ENCODE measurements around the gene MEP1A.
"Not testable (repeated sequence)": the region's sequence is repeated elsewhere in the genome, so short reads cannot be mapped to it uniquely, and the experiment has no call there.

Gene MEP1A

DNA sequence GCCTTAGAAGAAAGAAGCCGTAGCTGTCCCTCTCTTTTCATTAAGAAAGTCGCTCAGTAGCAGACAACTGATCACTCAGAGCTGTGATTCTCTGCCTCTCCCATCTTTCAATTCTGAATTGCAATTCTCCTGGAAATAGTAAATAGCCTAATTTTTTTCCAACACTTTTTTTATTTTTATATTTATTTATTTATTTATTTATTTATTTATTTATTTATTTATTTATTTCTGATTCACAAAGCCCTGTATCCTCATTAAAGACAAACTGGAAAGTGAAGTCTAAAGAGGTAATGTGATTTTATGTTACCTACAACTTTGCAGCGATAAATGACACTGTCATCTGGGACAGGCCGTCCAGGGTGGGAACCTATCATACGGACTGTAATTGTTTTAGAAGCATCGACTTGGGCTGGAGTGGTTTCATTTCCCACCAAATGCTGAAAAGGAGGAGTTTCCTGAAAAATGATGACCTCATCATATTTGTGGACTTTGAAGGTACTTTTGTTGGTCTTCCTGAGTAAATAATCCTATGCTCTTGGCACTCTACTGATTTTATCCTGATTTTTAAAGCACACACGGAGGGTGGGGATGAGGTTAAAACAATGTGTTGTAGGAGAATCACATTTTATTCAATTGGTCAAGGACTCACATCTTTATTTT, 41.2 kb downstream of the MEP1A start:
- not testable (repeated sequence) for DNase-seq (ENCODE audit: low read depth in 2 of 2)

DNA sequence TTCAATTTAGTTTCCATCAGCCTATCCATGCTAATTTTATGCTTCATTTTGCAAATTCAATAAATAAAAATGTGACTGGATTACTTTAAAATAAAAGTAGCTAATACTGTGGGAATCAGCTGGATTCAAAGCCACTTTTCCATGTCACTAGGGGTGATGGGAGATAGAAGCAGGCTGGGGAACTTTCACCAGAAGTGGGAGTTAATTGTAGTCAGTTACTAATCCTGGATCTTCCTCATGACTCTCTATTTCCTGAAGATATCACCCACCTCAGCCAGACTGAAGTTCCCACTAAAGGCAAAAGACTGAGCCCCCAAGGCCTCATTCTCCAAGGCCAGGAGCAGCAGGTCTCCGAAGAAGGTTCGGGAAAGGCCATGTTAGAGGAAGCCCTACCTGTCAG, 41.8 kb downstream of the MEP1A start:
- not testable (repeated sequence) for DNase-seq (ENCODE audit: low read depth in 2 of 2)

DNA sequence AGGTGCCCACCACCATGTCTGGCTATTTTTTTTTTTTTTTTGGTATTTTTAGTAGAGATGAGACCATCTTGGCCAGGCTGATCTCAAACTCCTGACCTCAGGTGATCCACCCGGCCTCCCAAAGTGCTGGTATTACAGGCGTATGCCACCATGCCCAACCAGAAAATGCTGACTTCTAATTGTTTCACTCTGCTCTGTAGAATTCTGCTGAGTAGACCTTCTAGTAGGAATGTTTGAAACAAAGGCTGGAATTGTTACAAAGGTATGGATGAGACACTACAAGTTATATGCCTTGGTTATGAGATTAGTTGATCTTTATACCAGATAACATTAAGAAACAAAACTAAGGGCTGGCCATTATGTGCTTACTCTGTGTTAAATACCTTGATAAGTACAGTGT, 44.8 kb downstream of the MEP1A start:
- no peak for DNase-seq (ENCODE audit: low read depth in 2 of 2)

DNA sequence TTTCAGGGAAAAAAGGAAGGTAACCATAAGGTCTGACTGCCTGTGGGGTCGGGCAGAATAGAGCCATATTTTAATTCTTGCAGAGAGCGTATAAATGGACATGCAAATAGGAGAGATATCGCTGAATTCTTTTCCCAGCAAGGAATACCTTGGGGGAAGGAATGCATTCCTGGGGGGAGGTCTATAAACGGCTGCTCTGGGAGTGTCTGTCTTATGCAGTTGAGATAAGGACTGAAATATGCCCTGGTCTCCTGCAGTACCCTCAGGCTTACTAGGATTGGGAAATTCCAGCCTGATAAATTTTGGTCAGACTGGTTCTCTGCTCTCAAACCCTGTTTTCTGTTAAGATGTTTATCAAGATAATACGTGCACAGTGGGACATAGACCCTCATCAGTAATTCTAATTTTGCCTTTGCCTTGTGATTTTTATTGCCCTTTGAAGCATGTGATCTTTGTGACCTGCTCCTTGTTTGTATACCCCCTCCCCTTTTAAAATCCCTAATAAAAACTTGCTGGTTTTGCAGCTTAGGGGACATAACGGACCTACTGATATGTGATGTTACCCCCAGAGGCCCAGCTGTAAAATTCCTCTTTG, 49.2 kb downstream of the MEP1A start:
- DNase-seq (ENCODE audit: low read depth in 2 of 2), result not testable (repeated sequence)

DNA sequence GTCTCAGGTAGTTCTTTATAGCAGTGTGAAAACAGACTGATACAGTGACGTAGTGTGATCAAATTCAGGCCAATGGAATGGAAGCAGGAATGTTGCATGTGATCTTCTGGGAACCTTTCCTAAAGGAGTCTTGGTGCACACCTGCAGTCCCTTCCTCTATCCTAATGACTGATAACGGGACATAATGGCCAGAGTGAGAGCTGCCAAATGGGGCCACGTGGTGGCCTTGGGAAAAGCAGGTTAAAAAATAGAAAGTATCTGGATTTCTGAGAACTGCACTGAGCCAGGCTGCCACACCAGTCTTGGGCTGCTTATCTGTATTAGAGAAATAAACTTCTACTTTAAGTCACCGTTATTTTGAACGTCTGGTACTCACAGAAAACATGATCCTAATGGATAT, 51.9 kb downstream of the MEP1A start:
- DNase-seq (ENCODE audit: low read depth in 2 of 2), result no peak

DNA sequence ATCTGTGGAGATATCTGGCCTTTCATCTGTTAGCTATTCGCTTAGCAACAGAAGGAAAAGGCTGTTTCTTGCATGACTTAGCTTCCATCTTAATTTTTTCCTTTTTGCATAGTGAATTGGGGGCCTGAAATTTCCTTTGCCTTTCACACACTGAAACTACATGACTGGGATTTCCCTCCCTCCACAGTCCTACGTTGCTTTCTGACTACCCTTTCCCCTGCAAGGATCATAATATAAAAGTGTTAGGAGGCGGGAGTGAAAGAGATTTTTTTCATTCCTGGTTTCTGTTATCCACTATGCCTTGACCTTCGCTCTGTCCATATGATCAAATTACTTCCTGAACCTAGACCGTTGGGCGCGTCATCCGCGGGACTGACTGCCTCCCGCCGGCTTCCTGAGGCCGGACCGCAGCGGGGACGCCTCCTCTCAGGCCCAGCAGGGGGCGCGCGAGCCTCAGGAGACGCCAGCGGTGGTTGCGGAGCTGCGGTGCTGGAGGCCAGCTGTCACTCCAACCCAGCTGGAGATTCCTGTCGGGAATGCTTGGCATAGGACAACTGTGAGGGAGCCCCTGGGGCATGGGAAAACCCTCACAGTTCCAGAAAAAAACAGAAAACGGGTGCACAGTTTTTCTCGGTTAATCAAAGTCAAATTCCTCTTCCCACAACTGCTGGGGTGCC, 55.6 kb downstream of the MEP1A start:
- peak; percentile 3 to 10 for DNase-seq (ENCODE audit: low read depth in 2 of 2)

DNA sequence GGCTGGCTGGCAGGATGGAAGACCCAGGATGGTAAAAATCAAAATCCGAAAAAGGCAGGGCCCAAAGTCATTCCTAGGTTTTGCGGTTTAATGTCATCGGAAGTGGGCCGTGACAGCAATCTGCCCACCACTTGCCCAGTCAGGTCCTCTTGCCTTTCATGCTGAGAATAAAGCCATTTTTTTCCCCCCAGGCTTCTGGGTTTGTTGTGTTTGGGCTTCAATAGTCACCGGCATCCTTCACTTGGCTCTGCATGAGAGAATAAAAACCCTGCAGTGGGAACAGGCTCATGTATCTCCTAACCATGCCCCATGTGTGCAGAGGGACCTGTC, 56.1 kb downstream of the MEP1A start:
- no peak for DNase-seq (ENCODE audit: low read depth in 2 of 2)

DNA sequence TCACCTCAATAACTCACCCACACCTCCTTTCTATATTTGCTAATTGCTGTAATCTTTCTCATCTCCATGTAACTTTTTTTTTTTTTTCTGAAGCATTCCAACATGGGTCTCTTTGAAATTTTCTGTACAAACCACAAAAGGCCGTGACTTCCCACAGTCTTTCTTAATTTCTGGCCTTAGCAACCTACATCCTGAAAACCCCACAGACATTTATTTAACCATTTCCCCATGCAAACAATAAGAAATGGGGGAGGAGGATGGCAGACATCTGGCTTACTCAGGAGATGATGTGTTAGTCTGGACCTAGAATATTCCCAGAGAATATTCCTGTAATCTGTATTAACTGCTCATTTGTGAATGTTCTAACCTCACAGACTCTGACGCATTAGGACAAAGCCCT, 57.6 kb downstream of the MEP1A start:
- no peak for DNase-seq (ENCODE audit: low read depth in 2 of 2)

DNA sequence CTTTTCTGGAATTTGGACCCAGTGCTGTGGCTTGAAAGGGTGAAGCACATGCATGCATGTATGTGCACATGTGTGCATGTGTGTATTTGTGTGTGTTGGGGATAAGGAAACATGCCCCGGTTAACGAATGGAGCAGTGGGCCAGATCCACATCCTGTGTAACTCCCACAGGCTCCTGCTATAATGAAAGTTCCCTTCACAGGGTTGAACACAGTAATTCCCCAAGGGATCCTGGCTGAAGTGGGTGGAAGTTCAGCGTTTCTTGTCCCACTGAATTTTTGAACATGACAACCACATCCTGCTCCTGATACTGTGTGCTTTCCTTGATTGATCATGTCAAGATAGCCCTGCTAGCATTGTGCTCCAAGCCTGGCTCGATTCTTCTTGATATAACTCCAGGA, 58.4 kb downstream of the MEP1A start:
- not testable (repeated sequence) for DNase-seq (ENCODE audit: low read depth in 2 of 2)

DNA sequence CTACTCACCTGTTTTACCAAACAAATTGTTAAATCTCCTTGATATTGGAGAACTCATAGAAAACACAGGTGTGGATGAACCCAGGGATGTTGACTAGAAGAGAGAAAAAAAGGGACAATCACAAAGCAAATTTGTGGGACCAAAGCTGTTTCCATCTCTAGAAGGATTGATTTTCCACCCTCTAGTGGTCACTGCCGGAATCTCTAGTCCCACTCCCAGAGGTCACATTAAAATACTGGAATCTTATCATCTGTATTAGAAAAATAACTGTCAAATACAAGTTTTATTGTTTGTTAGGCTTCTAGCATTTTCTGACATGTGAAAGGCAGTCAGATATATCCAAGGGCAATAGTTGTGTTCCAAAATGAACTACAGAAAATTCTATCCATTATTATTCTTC, 62.8 kb downstream of the MEP1A start:
- not testable (repeated sequence) for DNase-seq (ENCODE audit: low read depth in 2 of 2)

DNA sequence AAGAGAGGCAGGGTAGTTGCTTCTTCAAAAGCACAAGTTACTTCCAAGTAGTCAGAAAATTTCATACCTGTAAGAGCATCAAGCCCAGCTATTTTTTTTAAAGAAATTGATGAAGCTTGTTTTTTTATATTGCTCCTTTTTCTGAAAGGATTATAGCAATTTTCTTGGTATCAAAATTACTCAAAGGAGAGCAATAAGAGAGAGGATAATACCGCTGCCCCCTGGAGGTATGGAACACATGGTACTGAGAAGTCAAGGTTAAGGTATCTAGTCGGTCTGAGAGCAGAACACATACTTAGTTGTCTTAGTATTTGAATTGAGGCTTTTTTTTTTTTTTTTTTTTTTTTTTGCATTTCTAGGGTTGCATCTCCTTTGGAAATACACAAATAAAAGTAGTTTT, 69.2 kb downstream of the MEP1A start:
- DNase-seq (ENCODE audit: low read depth in 2 of 2), result no peak

DNA sequence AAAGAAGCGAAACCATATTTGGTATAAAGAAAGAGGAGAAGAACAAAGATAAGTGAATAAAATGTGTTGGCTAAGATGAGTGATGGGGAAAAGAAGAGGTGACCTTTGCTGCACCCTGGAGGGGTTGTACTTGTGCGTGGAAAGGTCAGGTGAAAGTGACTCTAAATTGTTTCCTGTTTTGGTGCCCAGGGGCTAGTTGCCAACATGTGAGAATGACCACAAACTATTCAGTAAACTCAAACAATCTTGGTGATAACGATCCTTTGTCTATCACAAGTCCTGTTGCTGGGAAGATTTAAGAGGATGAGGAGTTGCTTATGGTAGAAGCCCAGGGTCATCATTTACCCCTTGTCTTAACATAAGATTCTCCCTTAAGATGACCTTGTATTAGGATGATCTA, 70.6 kb downstream of the MEP1A start:
- DNase-seq (ENCODE audit: low read depth in 2 of 2), result no peak

DNA sequence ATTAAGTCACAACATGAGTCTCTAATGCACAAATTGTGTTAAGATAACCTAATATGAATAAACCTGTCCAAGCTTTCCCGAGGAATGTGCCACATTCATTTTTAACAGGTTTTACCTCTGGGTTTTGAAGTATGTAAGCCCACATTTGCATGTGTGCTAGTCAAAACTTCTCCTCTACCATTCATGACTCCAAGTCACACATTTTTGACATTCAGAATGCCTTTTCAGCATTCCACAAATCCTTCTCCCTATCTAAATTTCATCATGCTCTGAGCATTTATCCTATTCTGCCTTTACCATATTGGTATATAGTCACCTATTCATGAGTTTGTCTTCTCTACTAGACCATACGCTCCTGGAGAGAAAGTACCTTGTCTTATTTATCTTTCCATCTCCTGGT, 72.0 kb downstream of the MEP1A start:
- DNase-seq (ENCODE audit: low read depth in 2 of 2), result no peak

DNA sequence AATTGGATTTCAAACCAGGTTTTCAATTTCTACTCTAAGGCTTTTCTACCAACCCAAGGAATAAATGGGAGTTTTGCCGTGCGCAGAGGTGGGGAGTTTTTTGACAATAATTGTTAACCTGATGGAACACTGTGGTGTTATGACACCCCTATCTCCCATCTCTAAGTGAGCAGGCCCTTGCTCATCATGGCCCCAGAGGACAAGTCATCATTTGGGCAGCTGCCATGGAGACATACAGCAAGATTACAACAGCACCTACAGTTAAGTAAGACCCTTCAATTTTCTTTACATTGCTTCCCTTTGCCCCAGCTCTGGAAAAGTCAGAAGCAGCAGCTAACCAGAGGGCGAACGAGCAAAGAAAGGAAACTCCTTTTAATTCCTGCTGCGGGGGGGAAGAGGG, 74.2 kb downstream of the MEP1A start:
- no peak for DNase-seq (ENCODE audit: low read depth in 2 of 2)

DNA sequence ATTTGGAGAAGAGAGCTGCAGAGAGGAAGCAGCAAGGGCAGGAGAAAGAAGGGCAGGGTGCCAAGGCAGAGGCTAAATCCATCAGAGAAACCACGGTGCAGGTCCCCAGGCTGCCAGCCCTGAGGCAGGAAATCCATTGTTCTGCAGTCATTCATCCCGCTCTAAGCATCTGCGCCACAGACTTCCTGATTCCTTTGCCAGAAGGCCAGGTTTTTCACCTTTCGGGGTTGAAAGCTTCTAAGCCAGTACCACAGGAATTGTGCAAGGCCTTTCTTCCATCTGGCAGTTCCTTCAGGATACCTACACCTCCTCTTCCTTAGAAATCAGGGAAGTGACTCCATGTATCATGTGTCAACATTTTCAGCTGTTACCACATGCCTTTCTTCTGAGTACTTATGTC, 82.9 kb downstream of the MEP1A start:
- DNase-seq (ENCODE audit: low read depth in 2 of 2), result no peak

DNA sequence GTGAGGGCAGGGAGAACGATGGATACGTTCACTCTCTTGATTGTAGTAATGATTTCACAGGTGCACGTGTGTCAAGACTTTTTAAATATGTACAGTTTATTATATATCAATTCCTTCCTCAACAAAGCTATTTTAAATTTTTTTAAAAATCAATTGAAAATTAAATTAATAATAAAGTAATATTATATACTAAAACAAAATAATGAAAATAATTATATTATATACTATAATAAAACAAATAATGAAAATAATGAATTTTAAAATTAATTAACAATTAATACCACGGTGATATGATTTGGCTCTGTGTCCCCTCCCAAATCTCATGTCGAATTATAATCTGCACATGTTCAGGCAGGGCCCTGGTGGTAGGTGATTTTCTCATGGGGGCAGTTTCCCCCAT, 85.8 kb downstream of the MEP1A start:
- DNase-seq (ENCODE audit: low read depth in 2 of 2), result no peak

DNA sequence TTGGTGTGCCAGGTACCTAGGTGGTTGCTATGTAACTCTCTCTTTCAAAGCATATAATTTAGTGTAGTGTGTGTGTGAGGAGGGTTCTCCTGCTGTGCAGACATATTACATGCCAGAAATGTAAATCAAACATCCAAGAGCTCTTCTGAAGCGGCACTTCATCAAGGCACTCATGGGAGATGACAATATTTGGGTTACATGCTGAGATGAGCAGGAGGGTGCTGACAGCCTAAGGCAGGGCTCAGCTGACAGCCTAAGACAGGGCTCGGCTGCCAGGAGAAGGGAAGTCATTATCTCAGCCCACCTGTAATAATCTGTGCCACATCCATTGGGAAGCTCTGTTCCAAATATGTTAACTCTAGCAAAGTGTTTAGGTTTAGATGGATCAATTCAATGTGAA, 89.5 kb downstream of the MEP1A start:
- no peak for DNase-seq (ENCODE audit: low read depth in 2 of 2)

DNA sequence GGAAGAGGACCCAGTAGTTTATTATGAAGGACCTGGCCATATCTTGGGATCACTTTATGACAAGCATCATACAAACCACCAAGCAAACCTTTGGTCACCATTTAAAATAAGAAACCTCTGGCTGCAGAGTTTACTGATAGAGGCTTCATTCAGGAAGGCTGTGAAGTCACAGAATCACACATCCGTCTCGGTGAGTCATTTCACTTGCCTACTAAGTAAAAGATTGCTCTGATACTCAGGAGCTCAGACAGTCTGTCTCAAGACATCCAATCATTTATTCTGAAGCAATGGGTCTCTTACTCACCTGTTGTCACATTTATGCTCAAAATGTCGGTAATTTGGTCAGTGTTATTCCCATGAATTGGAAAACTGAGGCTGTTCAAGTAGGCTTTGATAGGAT, 94.8 kb downstream of the MEP1A start:
- DNase-seq (ENCODE audit: low read depth in 2 of 2), result no peak

DNA sequence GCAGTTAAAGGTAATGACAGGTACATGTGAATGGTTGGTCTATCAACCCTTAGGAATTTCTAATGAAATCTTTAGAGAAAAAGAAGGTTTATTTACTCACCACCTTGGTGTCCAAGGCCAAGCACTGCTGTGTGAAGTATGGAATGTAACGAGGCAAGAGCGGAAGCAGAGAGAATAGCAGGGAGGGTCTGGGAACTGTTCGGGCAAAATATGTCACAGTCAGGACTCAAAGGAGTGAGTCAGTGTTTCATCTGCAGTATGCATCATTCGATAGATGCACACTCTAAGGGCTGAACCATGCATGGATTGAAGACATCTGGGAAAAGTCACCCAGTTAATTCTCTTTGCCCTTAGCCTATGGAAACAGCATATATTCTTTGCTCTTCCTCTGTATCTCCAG, 95.4 kb downstream of the MEP1A start:
- DNase-seq (ENCODE audit: low read depth in 2 of 2), result no peak
